NT2/D1 (cell line): ENCODE results near the gene PARM1.

Experiments
- SUZ12 ChIP-seq: IDR thresholded peaks from 2 replicates; pipeline ENCODE4 v1.6.1; 2011; ENCODE audit not compliant: insufficient read length, insufficient read depth; ENCODE audit errors: extremely low read depth
- YY1 ChIP-seq: IDR thresholded peaks from 2 replicates; pipeline ENCODE4 v1.6.1; 2011; ENCODE audit not compliant: insufficient read length, insufficient read depth

DNA sequence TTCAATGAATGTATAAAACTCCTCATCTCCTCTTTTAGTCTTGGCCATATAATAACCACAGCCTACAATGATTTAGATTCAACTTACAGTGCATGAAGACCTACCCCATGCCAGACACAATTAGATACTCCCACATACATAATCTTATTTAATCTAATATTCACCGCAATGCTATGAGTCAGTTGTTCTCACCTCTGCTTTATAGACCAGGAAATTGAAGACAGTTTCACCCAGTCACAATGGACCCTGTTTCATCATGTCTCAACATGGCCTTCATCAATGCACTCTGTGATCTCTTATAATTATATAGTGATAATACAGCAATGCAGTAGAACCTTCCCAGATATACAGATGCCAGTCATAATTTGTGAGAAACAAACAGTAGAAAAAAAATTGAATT is 148.6 kb downstream of the PARM1 start:
- TF ChIP-seq SUZ12, result no peak
- TF ChIP-seq YY1, result no peak
